ENCODE measurements around the gene ARMC5.
A peak's percentile ranks its signal among the peaks of the same experiment; 100 is the strongest.

Gene ARMC5

GRCh38 chr16:31471241-31471874 lies 12.1 kb downstream of the ARMC5 start:
- H3K4me1 ChIP-seq (ENCODE audit: control insufficient read depth, insufficient read depth, low read length, poor library complexity, severe bottlenecking): peaks cover 22% of the 10 kb centered on the region
- no peak for DNase-seq
- no peak overlapping the region for H3K27ac ChIP-seq (ENCODE audit: insufficient read depth, low read length, poor library complexity, severe bottlenecking)
- H3K27me3 ChIP-seq (replicated peaks; ENCODE audit: control insufficient read depth, insufficient read depth, low read length, poor library complexity, severe bottlenecking): peaks cover 7% of the 10 kb centered on the region
- H3K4me3 ChIP-seq (ENCODE audit: insufficient read depth, low read depth, low read length, poor library complexity, severe bottlenecking): no peak overlapping the region
- H3K36me3 ChIP-seq (ENCODE audit: control insufficient read depth, insufficient read depth, low read length): no peaks in the 10 kb centered on the region
- H3K9me3 ChIP-seq (ENCODE audit: control insufficient read depth, low read length): no peaks in the 10 kb centered on the region

GRCh38 chr16:31471875-31472708 lies 12.8 kb downstream of the ARMC5 start, which contains the start of gene TGFB1I1:
TSS of gene TGFB1I1 (plus strand) at chr16:31472152. CDS start at chr16:31472189, 37 bp downstream.
- H3K36me3 ChIP-seq (ENCODE audit: control insufficient read depth, insufficient read depth, low read length): no peaks in the 10 kb centered on the region
- DNase-seq: no peak
- peaks cover 7% of the 10 kb centered on the region for H3K27me3 ChIP-seq (replicated peaks; ENCODE audit: control insufficient read depth, insufficient read depth, low read length, poor library complexity, severe bottlenecking)
- no peak within 1 kb of the TSS for H3K27ac ChIP-seq (ENCODE audit: insufficient read depth, low read length, poor library complexity, severe bottlenecking)
- peaks cover 23% of the 10 kb centered on the region for H3K4me1 ChIP-seq (ENCODE audit: control insufficient read depth, insufficient read depth, low read length, poor library complexity, severe bottlenecking)
- H3K4me3 ChIP-seq (ENCODE audit: insufficient read depth, low read depth, low read length, poor library complexity, severe bottlenecking): peak within 1 kb of the TSS; percentile 55
- H3K9me3 ChIP-seq (ENCODE audit: control insufficient read depth, low read length): no peaks in the 10 kb centered on the region

GRCh38 chr16:31472709-31473203 lies 13.5 kb downstream of the ARMC5 start:
- peaks cover 7% of the 10 kb centered on the region for H3K27me3 ChIP-seq (replicated peaks; ENCODE audit: control insufficient read depth, insufficient read depth, low read length, poor library complexity, severe bottlenecking)
- H3K27ac ChIP-seq (ENCODE audit: insufficient read depth, low read length, poor library complexity, severe bottlenecking): no peak overlapping the region
- H3K4me1 ChIP-seq (ENCODE audit: control insufficient read depth, insufficient read depth, low read length, poor library complexity, severe bottlenecking): peaks cover 27% of the 10 kb centered on the region
- H3K36me3 ChIP-seq (ENCODE audit: control insufficient read depth, insufficient read depth, low read length): no peaks in the 10 kb centered on the region
- no peaks in the 10 kb centered on the region for H3K9me3 ChIP-seq (ENCODE audit: control insufficient read depth, low read length)
- H3K4me3 ChIP-seq (ENCODE audit: insufficient read depth, low read depth, low read length, poor library complexity, severe bottlenecking): peak overlapping the region; percentile 55
- no peak for DNase-seq

- Histone ChIP-seq H3K9me3 (ENCODE audit: control insufficient read depth, low read length) (no peaks in the 10 kb centered on the region), H3K4me3 (ENCODE audit: insufficient read depth, low read depth, low read length, poor library complexity, severe bottlenecking) (no peak overlapping the region), H3K4me1 (ENCODE audit: control insufficient read depth, insufficient read depth, low read length, poor library complexity, severe bottlenecking) (peaks cover 28% of the 10 kb centered on the region), H3K27ac (ENCODE audit: insufficient read depth, low read length, poor library complexity, severe bottlenecking) (no peak overlapping the region), H3K36me3 (ENCODE audit: control insufficient read depth, insufficient read depth, low read length) (no peaks in the 10 kb centered on the region), H3K27me3 (replicated peaks; ENCODE audit: control insufficient read depth, insufficient read depth, low read length, poor library complexity, severe bottlenecking) (peaks cover 7% of the 10 kb centered on the region)
- DNase-seq: no peak
Observed at GRCh38 chr16:31473264-31473984, 14.1 kb downstream of the ARMC5 start.

GRCh38 chr16:31474173-31474714 lies 14.9 kb downstream of the ARMC5 start:
- Histone ChIP-seq H3K4me3 (ENCODE audit: insufficient read depth, low read depth, low read length, poor library complexity, severe bottlenecking) (no peak overlapping the region), H3K9me3 (ENCODE audit: control insufficient read depth, low read length) (no peaks in the 10 kb centered on the region), H3K36me3 (ENCODE audit: control insufficient read depth, insufficient read depth, low read length) (no peaks in the 10 kb centered on the region), H3K27me3 (replicated peaks; ENCODE audit: control insufficient read depth, insufficient read depth, low read length, poor library complexity, severe bottlenecking) (peaks cover 7% of the 10 kb centered on the region), H3K27ac (ENCODE audit: insufficient read depth, low read length, poor library complexity, severe bottlenecking) (no peak overlapping the region), H3K4me1 (ENCODE audit: control insufficient read depth, insufficient read depth, low read length, poor library complexity, severe bottlenecking) (peaks cover 28% of the 10 kb centered on the region)
- no peak for DNase-seq

GRCh38 chr16:31474773-31475738 lies 15.8 kb downstream of the ARMC5 start:
- H3K27me3 ChIP-seq (replicated peaks; ENCODE audit: control insufficient read depth, insufficient read depth, low read length, poor library complexity, severe bottlenecking): peaks cover 7% of the 10 kb centered on the region
- no peak for DNase-seq
- H3K4me1 ChIP-seq (ENCODE audit: control insufficient read depth, insufficient read depth, low read length, poor library complexity, severe bottlenecking): peaks cover 28% of the 10 kb centered on the region
- no peak overlapping the region for H3K4me3 ChIP-seq (ENCODE audit: insufficient read depth, low read depth, low read length, poor library complexity, severe bottlenecking)
- H3K9me3 ChIP-seq (ENCODE audit: control insufficient read depth, low read length): no peaks in the 10 kb centered on the region
- H3K27ac ChIP-seq (ENCODE audit: insufficient read depth, low read length, poor library complexity, severe bottlenecking): no peak overlapping the region
- no peaks in the 10 kb centered on the region for H3K36me3 ChIP-seq (ENCODE audit: control insufficient read depth, insufficient read depth, low read length)

GRCh38 chr16:31475946-31476302 lies 16.6 kb downstream of the ARMC5 start:
- Histone ChIP-seq H3K4me3 (ENCODE audit: insufficient read depth, low read depth, low read length, poor library complexity, severe bottlenecking) (peak overlapping the region; percentile 71), H3K36me3 (ENCODE audit: control insufficient read depth, insufficient read depth, low read length) (no peaks in the 10 kb centered on the region)

GRCh38 chr16:31476303-31477219 lies 17.3 kb downstream of the ARMC5 start:
- Histone ChIP-seq H3K9me3 (ENCODE audit: control insufficient read depth, low read length) (no peaks in the 10 kb centered on the region), H3K27me3 (replicated peaks; ENCODE audit: control insufficient read depth, insufficient read depth, low read length, poor library complexity, severe bottlenecking) (peaks cover 7% of the 10 kb centered on the region), H3K4me1 (ENCODE audit: control insufficient read depth, insufficient read depth, low read length, poor library complexity, severe bottlenecking) (peaks cover 27% of the 10 kb centered on the region), H3K27ac (ENCODE audit: insufficient read depth, low read length, poor library complexity, severe bottlenecking) (peak overlapping the region; percentile 58), H3K36me3 (ENCODE audit: control insufficient read depth, insufficient read depth, low read length) (no peaks in the 10 kb centered on the region), H3K4me3 (ENCODE audit: insufficient read depth, low read depth, low read length, poor library complexity, severe bottlenecking) (peak overlapping the region; percentile 71)
- peak; percentile 71 to 82 (median 76) for DNase-seq

More at GRCh38 chr16:31475946-31476302, 16.6 kb downstream of the ARMC5 start:
- no peak overlapping the region for H3K27ac ChIP-seq (ENCODE audit: insufficient read depth, low read length, poor library complexity, severe bottlenecking)
- H3K4me1 ChIP-seq (ENCODE audit: control insufficient read depth, insufficient read depth, low read length, poor library complexity, severe bottlenecking): peaks cover 28% of the 10 kb centered on the region
- DNase-seq: no peak
- no peaks in the 10 kb centered on the region for H3K9me3 ChIP-seq (ENCODE audit: control insufficient read depth, low read length)
- peaks cover 7% of the 10 kb centered on the region for H3K27me3 ChIP-seq (replicated peaks; ENCODE audit: control insufficient read depth, insufficient read depth, low read length, poor library complexity, severe bottlenecking)

Data from effector memory CD4-positive, alpha-beta T cell (primary cell).